Mucosa of stomach (tissue), 1 donor: ENCODE results near the gene C19orf44.
"Not testable (repeated sequence)": the region's sequence is repeated elsewhere in the genome, so short reads cannot be mapped to it uniquely, and the experiment has no call there.

Experiments used
- H3K27me3 ChIP-seq: one replicate; pipeline ENCODE4 v1.7.0; 2013; ENCODE audit warnings: mild to moderate bottlenecking, low read length; ENCODE audit not compliant: control insufficient read depth, insufficient read depth
- H3K36me3 ChIP-seq: one replicate; pipeline ENCODE4 v1.7.0; 2013; ENCODE audit warnings: low read length; ENCODE audit not compliant: control insufficient read depth, insufficient read depth
- H3K4me1 ChIP-seq: one replicate; pipeline ENCODE4 v1.7.0; 2013; ENCODE audit warnings: mild to moderate bottlenecking, low read length; ENCODE audit not compliant: control insufficient read depth, insufficient read depth
- H3K4me3 ChIP-seq: one replicate; pipeline ENCODE4 v1.7.0; 2013; ENCODE audit warnings: low read length
- H3K9ac ChIP-seq: one replicate; pipeline ENCODE4 v1.7.0; 2013; ENCODE audit warnings: mild to moderate bottlenecking, low read length, moderate library complexity
- H3K9me3 ChIP-seq: one replicate; pipeline ENCODE4 v1.7.0; 2013; ENCODE audit warnings: mild to moderate bottlenecking, low read length, moderate library complexity; ENCODE audit not compliant: control insufficient read depth
- donor health status: Pancreatic carcinoma.

C19orf44 gene

DNA sequence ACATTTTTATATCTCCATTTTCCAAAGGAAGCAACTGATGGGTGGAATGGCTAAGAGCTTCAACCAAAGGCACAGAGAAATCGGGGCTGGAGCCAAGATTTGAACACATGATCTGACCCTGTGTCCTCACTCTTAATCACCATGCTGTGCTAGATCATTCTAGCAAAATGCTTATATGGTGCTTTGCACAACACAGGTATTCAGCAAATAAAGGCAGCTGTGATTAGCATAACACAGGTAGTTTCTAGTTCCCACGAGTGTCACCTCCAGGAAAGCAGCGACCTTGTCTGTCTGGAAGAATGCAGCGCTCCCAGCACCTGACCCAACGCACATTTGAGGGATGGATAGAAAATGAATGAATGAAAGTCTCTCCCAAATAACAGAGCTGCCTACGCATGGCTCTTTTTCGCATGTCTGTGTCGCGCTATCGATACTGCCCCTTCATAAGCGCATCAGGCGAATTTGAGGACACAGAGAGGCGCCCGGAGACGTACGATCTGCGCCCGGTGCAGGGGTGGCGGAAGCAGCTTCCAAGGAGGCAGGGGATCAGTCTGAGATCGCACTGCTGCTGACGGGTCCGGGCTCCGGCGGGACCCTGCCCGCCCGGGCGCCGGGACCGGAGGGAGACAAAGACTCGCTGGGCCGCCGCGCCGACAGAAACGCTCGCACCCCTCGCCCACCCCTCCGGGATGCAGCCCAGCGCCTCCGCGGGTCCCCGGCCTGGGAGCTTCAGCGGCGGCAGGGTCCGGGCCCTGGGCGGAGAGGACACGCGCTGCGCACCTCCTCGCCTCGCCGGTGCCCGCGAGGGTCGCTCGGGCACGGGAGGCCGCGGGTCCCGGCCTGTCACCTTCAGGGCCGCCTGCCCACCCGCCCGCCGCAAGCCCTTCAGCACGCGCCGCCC lies 25.0 kb upstream of the C19orf44 start:
- Histone ChIP-seq H3K4me1 (peaks cover 18% of the 10 kb centered on the region), H3K36me3 (no peaks in the 10 kb centered on the region), H3K27me3 (no peaks in the 10 kb centered on the region), H3K9me3 (no peaks in the 10 kb centered on the region), H3K9ac (peak overlapping the region; percentile 76), H3K4me3 (peak overlapping the region; percentile 66)

DNA sequence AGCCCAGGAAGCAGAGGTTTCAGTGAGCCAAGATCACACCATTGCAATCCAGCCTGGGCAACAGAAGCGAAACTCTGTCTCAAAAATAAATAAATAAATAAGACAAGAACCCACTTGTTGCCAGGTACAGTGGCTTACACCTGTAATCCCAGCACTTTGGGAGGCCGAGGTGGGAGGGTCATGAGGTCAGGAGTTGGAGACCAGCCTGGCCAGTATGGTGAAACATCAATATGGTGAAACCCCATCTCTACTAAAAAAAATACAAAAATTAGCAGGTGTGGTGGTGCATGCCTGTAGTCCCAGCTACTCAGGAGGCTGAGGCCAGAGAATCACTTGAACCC lies 23.7 kb upstream of the C19orf44 start:
- peak overlapping the region; percentile 75 for H3K9ac ChIP-seq
- H3K4me1 ChIP-seq, result peaks cover 18% of the 10 kb centered on the region
- H3K4me3 ChIP-seq, H3K27me3 ChIP-seq, H3K9me3 ChIP-seq, H3K36me3 ChIP-seq: not testable (repeated sequence)

DNA sequence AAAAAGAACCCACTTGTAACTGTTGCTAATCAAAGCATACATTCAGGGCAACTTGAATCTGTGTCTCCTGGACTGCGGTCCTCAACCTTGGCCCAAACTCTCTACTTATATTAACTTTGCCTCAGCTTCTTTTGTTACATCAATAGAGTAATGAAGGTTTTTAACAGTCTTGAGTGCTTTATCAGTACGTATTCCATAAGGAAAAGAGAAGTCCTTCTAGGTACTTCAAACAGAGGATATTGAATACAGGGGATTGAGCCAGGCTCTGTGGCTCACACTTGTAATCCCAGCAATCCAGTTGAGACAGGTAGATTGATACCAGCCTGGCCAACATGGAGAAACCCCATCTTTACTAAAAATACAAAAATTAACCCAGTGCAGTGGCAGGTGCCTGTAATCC lies 23.2 kb upstream of the C19orf44 start:
- no peak overlapping the region for H3K9ac ChIP-seq
- no peaks in the 10 kb centered on the region for H3K27me3 ChIP-seq
- H3K9me3 ChIP-seq, result no peaks in the 10 kb centered on the region

DNA sequence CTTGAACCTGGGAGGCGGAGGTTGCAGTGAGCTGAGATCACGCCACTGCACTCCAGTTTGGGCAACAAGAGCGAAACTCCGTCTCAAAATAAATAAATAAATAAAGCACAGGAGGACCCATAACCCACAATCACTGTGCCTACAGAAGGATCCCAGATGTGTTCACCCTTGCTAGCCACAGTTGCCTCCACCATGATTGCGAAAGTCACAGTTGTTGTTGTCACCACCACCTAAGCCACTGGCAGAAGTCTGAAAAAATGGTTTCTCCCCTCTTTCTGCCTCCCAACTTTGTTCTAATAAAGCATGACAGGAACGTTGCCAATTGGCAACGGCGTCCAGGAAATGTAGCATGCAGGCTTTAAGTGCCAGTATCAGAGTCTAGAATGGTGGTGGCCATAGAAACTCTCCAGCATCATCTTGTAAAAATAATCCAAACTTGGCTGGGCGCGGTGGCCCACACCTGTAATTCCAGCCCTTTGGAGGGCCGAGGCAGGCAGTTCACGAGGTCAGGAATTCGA lies 22.3 kb upstream of the C19orf44 start:
- H3K9me3 ChIP-seq, result no peaks in the 10 kb centered on the region
- no peaks in the 10 kb centered on the region for H3K27me3 ChIP-seq
- H3K4me1 ChIP-seq, result peaks cover 18% of the 10 kb centered on the region
- no peak overlapping the region for H3K9ac ChIP-seq
- H3K4me3 ChIP-seq, result no peak overlapping the region
- no peaks in the 10 kb centered on the region for H3K36me3 ChIP-seq

More for the DNA sequence above, 23.2 kb upstream of the C19orf44 start:
- Histone ChIP-seq H3K36me3 (no peaks in the 10 kb centered on the region), H3K4me1 (peaks cover 18% of the 10 kb centered on the region), H3K4me3 (no peak overlapping the region)

DNA sequence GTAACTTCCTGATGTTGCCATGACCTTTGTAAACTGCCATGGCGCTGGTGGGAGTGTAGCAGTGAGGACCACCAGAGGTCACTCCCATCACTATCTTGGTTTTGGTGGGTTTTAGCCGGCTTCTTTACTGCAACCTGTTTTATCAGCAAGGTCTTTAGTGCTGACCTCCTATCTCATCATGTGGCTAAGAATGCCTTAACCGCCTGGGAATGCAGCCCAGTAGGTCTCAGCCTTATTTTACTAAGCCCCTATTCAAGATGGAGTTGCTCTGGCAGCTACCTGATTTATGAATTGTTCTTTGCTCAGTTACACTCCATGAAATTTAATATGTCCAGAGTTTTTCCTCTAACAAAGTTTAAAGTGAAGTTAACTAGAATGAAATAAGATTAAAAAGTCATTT lies 19.8 kb upstream of the C19orf44 start:
- no peak overlapping the region for H3K4me3 ChIP-seq
- H3K27me3 ChIP-seq, result no peaks in the 10 kb centered on the region

DNA sequence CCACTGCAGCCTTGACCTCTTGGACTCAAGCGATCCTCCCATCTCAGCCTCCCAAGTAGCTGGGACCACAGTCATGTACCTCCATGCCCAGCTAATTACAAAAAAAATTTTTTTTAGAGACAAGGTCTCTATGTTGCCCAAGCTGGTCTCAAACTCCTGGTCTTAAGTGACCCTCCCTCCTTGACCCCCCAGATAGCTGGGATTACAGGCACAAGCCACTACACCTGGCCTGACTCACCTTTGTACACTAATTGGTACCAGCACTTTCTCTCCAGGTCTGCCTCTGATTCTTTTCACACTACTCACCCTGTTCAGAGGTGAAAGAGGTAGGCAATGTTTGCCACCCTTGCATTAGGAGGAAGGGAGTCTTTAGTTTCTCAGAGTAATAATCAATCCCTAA lies 18.9 kb upstream of the C19orf44 start:
- Histone ChIP-seq H3K36me3 (no peaks in the 10 kb centered on the region), H3K9me3 (no peaks in the 10 kb centered on the region), H3K4me1 (no peaks in the 10 kb centered on the region), H3K27me3 (no peaks in the 10 kb centered on the region), H3K4me3 (no peak overlapping the region), H3K9ac (no peak overlapping the region)

More for the DNA sequence above, 19.8 kb upstream of the C19orf44 start:
- Histone ChIP-seq H3K36me3 (no peaks in the 10 kb centered on the region), H3K4me1 (no peaks in the 10 kb centered on the region), H3K9ac (no peak overlapping the region), H3K9me3 (no peaks in the 10 kb centered on the region)

DNA sequence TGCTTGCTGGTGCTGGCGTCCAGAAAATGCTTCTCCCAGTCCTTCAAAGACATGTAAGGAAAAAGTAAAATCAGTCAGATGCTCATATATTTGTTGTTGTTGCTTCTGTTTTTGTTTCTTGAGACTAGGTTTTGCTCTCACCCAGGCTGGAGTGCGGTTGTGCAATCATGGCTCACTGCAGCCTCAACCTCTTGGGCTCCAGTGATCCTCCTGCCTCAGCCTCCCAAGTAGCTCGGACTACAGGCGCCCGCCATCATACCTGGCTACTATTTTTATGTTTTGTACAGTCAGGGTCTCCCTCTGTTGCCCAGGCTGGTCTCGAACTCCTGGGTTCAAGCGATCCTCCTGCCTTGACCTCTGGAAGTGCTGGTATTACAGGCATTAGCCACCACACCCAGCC lies 13.4 kb upstream of the C19orf44 start:
- no peaks in the 10 kb centered on the region for H3K4me1 ChIP-seq
- H3K9me3 ChIP-seq, result no peaks in the 10 kb centered on the region
- H3K9ac ChIP-seq, result no peak overlapping the region
- H3K4me3 ChIP-seq, result no peak overlapping the region
- no peaks in the 10 kb centered on the region for H3K36me3 ChIP-seq
- no peaks in the 10 kb centered on the region for H3K27me3 ChIP-seq

DNA sequence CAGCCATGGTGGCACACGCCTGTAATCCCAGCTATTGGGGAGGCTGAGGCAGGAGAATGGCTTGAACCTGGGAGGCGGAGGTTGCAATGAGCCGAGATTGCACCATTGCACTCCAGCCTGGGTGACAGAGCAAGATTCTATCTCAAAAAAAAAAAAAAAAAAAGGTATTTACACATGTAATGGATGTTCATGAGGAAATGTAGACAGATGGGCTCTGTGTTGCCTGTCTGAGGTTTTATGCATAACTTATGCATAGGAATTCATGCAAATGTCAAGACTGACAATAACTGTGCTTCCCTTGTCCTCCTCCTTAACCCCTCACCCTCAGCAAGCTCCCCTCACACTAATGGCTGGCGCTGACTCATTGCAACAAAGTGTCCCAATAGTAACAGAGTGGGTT lies 9.7 kb upstream of the C19orf44 start:
- not testable (repeated sequence) for H3K36me3 ChIP-seq, H3K9me3 ChIP-seq, H3K9ac ChIP-seq, H3K27me3 ChIP-seq, H3K4me1 ChIP-seq, H3K4me3 ChIP-seq

DNA sequence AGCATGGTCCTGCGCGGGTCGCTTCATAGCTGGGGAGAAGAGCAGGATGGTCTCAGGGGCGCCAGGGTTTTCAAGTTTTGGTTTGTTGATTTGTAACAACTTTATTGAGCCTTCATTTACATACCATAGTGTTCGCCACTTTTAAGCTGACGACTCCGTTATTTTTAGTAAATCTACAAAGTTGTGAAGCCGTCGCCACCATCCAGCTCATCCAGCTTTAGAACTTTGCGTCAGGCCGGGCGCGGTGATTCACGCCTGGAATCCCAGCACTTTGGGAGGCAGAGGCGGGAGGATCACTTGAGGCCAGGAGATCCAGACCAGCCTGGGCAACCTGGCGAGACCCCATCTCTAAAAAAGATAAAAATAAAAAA lies 404 bp downstream of the C19orf44 start:
- Histone ChIP-seq H3K9me3 (no peaks in the 10 kb centered on the region), H3K4me1 (peaks cover 13% of the 10 kb centered on the region), H3K4me3 (peak overlapping the region; percentile 53), H3K27me3 (no peaks in the 10 kb centered on the region), H3K9ac (peak overlapping the region; percentile 48), H3K36me3 (no peaks in the 10 kb centered on the region)

DNA sequence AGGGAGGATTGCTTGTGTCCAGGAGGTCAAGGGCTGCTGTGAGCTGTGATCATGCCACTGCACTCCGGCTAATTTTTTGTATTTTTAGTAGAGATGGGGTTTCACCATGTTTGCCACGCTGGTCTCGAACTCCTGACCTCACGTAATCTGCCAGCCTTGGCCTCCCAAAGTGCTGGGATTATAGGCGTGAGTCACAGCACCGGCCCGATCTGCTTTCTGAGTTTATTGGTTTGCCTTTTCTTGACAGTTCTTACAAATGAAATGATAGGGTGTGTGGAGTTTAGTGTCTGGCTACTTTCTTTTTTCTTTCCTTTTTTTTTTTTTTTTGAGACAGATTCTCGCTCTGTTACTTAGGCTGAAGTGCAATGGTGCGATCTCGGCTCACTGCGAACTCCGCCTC lies 848 bp downstream of the C19orf44 start:
- H3K4me1 ChIP-seq, result peaks cover 13% of the 10 kb centered on the region
- no peak overlapping the region for H3K4me3 ChIP-seq
- H3K27me3 ChIP-seq, result no peaks in the 10 kb centered on the region
- no peaks in the 10 kb centered on the region for H3K9me3 ChIP-seq
- H3K9ac ChIP-seq, result no peak overlapping the region
- no peaks in the 10 kb centered on the region for H3K36me3 ChIP-seq

DNA sequence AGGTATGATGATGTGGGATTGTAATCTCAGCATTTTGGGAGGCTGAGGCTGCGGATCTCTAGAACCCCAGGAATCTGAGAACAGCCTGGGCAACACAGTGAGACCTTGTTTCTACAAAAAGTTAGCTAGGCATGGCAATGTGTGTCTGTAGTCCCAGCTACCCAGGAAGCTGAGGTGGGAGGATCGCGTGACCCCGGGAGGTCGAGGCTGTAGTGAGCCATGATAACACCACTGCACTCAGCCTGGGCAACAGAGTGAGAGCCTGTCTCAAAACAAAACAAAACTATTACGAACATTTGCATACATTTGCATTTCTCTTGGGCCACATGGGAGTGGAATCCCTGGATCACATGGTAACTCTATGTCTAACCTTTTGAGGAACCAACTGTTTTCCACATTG lies 1.6 kb downstream of the C19orf44 start:
- Histone ChIP-seq H3K36me3 (no peaks in the 10 kb centered on the region), H3K4me1 (peaks cover 13% of the 10 kb centered on the region), H3K27me3 (no peaks in the 10 kb centered on the region), H3K9me3 (no peaks in the 10 kb centered on the region), H3K4me3 (no peak overlapping the region), H3K9ac (no peak overlapping the region)

DNA sequence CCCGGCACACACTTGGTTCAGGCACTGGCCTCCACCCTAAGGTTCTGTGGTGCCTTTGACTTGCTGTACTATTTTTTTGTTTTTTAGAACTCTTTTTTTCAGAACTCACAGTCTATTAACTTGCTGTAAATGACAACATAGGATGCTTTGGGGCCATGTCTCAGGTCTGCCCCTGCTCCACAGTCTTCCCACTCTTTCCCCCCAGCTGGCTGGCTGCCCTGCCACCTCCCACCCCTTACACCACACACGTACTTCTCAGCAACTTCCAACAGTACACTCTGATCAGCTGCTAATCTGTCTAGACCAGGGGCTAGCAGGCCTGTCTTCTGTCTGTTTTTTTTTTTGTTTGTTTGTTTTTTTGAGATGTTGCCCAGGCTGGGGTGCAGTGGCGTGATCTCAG lies 8.1 kb downstream of the C19orf44 start:
- no peaks in the 10 kb centered on the region for H3K27me3 ChIP-seq
- no peaks in the 10 kb centered on the region for H3K36me3 ChIP-seq
- H3K9me3 ChIP-seq, result no peaks in the 10 kb centered on the region
- no peak overlapping the region for H3K9ac ChIP-seq
- no peaks in the 10 kb centered on the region for H3K4me1 ChIP-seq
- no peak overlapping the region for H3K4me3 ChIP-seq
